Embryonic facial prominence (tissue), 1 donor: ENCODE data around the gene NPSR1.
"Not testable (repeated sequence)": the region's sequence is repeated elsewhere in the genome, so short reads cannot be mapped to it uniquely, and the experiment has no call there.

Source experiments
- DNase-seq: peaks from one replicate; pipeline ENCODE4 v3.0.0-alpha.2; 2016; ENCODE audit errors: extremely low spot score

Gene NPSR1, protein sequence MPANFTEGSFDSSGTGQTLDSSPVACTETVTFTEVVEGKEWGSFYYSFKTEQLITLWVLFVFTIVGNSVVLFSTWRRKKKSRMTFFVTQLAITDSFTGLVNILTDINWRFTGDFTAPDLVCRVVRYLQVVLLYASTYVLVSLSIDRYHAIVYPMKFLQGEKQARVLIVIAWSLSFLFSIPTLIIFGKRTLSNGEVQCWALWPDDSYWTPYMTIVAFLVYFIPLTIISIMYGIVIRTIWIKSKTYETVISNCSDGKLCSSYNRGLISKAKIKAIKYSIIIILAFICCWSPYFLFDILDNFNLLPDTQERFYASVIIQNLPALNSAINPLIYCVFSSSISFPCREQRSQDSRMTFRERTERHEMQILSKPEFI

DNA sequence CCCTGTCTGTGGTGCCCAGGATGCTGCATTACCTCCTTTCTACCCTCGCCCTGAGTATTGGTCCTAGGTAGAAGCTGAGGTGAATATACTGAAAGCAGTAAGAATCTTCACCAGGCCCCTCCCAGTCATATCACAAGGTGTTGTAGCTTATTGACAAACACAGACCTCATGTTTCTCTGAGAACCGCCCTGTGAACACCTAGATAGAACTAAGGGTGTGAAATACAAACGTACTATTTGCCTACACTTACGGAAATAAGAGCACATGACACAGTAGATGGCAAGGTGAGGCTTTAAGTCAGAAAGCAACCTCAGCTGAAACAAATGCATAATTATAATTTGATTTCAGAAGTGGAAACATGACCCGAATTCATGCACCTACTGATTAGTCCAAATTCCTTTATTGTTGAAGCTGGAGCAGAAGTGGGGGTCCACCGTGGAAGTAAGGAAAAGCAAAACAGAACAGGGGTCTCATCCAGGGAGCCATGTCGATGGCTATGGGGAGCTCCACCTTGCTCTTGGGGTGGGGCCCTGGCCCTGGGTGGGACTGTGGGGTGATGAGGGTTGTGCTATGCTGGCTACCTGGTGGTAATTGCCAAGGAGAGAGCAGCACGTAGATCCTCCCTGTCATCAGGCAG lies at the start of gene NPSR1:
NPSR1 (plus strand) TSS at position 587 of the 637 bp plus-strand sequence. CDS start 195 bp downstream, outside the sequence.
- DNase-seq, result no peak

GRCh38 chr7:34612661-34613060 lies 45.4 kb upstream of the NPSR1 start:
- DNase-seq, result no peak

DNA sequence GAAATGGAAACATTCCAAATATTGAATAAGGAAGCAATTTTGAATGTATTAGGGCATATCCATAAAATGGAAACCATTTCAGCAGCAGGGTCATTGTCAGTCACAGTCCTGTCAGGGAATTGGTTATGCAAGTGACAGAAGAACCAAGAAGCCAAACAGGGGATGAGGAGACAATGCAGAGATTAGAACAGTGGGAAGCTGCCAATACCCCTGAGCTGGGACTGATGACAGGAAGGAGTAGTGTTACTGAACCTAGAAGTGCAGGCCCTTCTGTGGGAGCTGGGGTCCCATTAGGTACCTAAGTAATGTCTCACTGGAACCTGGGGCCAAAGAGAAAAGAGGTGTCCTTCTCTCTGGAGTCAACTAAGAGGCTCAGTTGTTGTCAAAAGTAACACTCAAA lies 37.6 kb upstream of the NPSR1 start:
- no peak for DNase-seq

GRCh38 chr7:34622182-34622581 lies 35.8 kb upstream of the NPSR1 start:
- no peak for DNase-seq

DNA sequence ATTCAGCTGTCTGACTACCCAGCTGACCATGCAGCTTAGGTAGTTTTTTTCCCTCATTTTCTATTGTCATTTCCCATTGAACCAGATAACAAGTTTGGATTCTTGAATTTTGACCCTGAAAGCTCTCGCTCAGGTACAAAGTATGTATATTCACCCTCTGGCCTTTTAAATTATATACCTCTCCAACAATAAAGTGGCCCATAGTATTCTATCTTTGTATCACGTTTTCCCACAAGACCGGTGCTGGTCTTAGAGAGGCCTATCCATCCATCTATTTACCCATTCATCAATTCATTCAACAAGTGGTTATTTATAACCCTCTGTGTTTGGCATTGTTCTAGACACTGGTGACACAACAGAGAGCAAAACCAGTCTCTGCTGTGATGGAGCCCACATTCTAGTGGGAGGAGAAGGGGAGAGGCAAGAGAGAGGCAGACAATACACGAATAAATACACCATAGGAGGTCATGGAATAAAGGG lies 35.2 kb upstream of the NPSR1 start:
- DNase-seq, result no peak

DNA sequence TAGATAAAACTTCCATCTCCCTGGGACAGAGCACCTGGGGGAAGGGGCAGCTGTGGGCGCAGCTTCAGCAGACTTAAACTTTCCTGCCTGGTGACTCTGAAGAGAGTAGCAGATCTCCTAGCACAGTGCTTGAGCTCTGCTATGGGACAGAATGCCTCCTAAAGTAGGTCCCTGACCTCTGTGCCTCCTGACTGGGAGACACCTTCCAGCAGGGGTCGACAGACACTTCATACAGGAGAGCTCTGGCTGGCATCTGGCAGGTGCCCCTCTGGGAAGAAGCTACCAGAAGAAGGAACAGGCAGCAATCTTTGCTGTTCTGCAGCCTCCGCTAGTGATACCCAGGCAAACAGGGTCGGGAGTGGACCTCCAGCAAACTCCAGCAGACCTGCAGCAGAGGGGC lies 29.4 kb upstream of the NPSR1 start:
- DNase-seq, result not testable (repeated sequence)

GRCh38 chr7:34652809-34653208 lies 5.2 kb upstream of the NPSR1 start:
- DNase-seq, result no peak

DNA sequence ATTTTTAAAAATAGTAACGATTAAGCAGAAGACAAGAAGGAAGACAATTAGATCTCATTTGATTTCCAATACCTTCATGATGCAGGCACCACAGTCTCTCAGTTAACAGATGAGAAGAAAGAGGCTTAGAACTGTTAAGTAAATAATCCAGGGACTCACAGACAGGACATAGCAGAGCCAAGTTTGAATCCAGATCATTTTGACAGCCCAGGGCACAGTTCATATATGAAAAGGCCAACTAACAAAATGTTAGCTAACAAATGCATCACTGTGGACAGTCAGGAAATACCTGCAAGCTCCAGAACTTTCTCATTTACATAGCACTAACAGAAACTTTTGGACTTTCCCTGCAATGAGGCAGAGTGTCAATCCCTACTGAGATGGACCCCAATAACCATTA lies 4.2 kb upstream of the NPSR1 start:
- DNase-seq, result no peak

- DNase-seq, result no peak
Measured at GRCh38 chr7:34655384-34655783, 2.6 kb upstream of the NPSR1 start.

- no peak for DNase-seq
Measured at GRCh38 chr7:34656041-34656440, 2.0 kb upstream of the NPSR1 start.

- DNase-seq, result no peak
Measured at GRCh38 chr7:34659472-34660075, 1.6 kb downstream of the NPSR1 start.

DNA sequence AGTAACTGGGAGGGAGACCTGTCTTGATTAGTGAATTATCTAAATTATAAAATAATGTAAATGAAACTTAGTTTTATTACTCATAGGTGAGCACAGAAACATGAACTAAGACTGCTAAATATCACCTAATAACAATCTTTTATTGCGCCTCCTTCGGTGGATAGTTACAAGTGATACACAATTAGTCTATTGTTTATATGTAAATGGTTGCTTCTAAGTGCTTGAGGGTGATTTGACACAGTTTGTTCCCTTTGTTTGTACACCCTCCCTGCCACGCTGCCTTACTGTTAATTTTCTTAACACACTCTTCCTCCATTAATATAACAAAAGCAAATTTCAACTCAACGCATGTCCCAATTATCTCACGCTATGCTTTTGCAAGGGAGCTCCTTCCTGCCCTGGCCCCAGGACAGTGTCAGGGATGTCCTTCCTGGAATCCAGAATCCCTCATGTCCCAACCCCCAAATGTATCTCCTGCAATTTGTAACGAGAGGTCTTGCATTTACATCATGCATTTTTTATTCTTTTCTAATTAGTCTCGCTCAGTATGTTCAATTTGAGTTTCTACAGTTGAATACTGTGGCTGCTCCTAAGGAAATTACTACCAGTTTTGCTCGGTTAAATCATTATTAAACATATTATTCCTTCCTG lies 4.2 kb downstream of the NPSR1 start:
- DNase-seq, result no peak

GRCh38 chr7:34664755-34665154 lies 6.7 kb downstream of the NPSR1 start:
- no peak for DNase-seq

DNA sequence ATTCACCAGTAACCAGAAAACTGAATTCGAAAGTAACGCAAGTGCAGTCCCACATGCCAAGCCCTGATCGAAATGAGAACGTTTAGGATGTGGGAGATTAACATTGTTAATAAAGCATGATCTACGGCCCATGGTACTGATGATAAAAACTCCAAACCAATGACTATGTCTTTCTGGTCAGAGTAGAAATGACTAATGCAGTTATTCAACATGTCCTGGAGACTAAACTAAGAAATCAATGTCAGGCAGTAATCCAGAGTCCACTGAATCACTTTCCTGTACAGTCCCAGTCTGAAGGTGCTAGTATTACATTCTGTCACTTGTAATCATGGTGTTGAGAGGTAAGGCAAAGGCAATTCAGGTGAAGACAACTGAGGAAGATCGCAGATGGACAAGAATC lies 14.4 kb downstream of the NPSR1 start:
- no peak for DNase-seq

- no peak for DNase-seq
Measured at GRCh38 chr7:34673066-34673465, 15.0 kb downstream of the NPSR1 start.

DNA sequence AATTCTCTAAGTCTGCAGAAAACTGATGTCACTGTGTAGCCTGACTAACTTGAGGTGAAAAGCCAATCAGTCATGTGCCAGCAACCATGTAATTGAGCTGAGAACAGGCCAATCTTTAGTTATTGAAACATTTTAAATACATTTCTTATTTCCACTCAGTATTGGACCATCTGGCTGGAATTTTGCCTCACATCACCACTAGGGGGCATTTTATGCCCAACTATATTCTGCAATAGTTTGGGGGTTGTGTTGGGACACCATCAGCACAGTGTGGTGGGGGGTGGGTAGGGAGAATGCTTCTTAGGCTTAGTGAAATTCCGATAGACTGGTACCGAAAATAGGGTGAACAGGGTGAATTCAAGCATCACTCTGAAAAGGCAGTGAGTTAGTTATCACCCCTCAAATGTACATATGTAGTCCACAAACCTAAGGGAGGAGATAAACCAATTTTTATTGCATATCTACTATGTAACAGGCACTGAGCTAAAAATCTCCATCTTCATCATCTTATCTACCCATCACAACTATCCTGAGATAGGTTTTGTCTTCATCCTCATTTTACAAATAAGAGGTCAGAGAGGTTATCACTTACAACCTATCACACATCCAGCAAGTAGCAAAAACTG lies 17.8 kb downstream of the NPSR1 start:
- DNase-seq, result no peak

DNA sequence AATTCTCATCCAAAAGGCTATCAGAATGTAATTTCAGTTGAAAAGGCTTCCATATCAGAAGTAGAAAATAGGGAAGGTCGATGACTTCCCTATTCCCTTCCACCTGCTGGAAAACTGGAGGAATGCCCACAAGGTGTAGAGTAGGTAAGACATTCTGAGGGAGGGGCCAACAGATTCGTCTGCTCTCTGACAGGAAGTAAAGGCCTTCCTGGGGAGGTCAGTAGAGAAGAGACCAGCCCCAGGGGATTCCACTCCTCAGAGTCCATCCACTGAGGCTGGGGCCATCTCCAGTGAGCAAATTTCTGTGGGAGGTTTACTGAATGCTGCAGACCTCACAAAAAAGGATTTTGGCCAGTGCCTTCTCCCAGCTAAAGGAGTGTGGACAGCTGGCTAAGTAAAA lies 19.5 kb downstream of the NPSR1 start:
- DNase-seq, result no peak

- DNase-seq, result no peak
Measured at GRCh38 chr7:34687529-34687928, 29.5 kb downstream of the NPSR1 start.

DNA sequence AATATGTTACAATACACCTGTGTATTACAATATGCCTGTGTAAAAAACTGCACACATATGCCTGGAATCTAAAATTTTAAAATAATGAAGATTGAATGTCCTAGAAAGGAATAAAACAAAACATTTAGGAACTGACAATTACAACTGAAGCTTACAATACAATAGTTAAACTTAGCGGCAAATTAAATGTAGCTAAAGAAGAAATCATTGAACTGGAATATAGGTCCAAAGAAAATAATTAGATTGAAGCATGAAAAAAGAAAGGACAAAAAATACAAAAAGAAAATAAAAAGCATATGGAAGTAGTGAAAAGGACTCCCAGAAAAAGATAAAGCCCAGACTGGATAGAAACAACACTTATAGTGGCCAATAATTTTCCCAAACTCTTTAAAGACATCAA lies 38.4 kb downstream of the NPSR1 start:
- DNase-seq, result no peak

GRCh38 chr7:34709771-34710170 lies 51.8 kb downstream of the NPSR1 start:
- no peak for DNase-seq

DNA sequence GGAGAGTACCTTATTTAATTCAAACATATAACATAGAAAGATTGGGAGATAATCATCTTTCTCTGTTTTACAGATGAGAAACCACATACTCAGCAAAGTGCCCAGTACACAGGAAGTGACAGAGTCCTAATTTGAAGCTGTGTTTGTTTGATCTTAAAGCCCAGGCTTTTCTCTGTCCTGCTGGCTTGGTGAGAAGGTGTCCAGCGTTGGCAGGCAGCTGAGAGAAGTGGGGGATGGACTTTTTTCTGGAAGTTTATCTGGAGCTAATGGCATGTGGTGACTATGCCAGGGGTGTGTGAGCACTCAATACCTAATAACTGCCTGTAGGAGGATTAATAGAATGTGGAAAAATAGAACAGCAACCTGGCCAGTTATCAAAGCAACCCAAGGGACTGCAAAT lies 60.8 kb downstream of the NPSR1 start:
- DNase-seq, result no peak

- no peak for DNase-seq
Measured at GRCh38 chr7:34719636-34720035, 61.6 kb downstream of the NPSR1 start.
